B cell (primary cell): ENCODE measurements around the gene BCL10. TPM values are rescaled to one million over a fixed set of nuclear protein-coding genes. Genes with fewer than 3 reads are reported as not detected.

Experiments used
- ATAC-seq: fragments of 200-7000 bp; cut with Tn5 transposase; one replicate; pipeline ENCODE4 v1.10.0; 2021; ENCODE audit warnings: low read depth, mild to moderate bottlenecking, moderate number of reproducible peaks, moderate library complexity
- CTCF ChIA-PET: fragments of 350-600 bp; sonication (Branson Sonifier 250); formaldehyde crosslinking; loops from one replicate; lab custom pipeline; 2021; ENCODE audit warnings: antibody characterized with exemption, inconsistent platforms; lab: Charles Lee
- POLR2A ChIA-PET: fragments of 350-600 bp; sonication (Branson Sonifier 250); formaldehyde crosslinking; loops from one replicate; lab custom pipeline; 2021; ENCODE audit warnings: antibody characterized with exemption; lab: Charles Lee
- DNase-seq: peaks from one replicate; pipeline ENCODE4 v3.0.0; 2013
- H2AFZ ChIP-seq: 2 replicates; pipeline ENCODE4 v1.6.1; 2012; ENCODE audit warnings: mild to moderate bottlenecking, low read depth, low read length; ENCODE audit not compliant: insufficient read depth, poor library complexity, severe bottlenecking
- H3K27ac ChIP-seq, 2 donors: 1 replicate in 1 of 2; 2 replicates in 1 of 2; pipeline ENCODE4 v1.5.1; 2012 to 2013; ENCODE audit warnings: low read length in 2 of 2, mild to moderate bottlenecking in 2 of 2, moderate library complexity in 1 of 2
- H3K27me3 ChIP-seq, 4 experiments: fragments of 200-600 bp in 1 of 4; sonication (generic) in 1 of 4; replicated peaks in 1 of 4; 1 replicate in 2 of 4; 2 replicates in 2 of 4; pipeline versions ENCODE4 v1.6.1 to v1.7.0; 2013 to 2016; ENCODE audit warnings: low read length in 3 of 4, mild to moderate bottlenecking in 2 of 4, mixed read lengths in 1 of 4, moderate library complexity in 1 of 4; ENCODE audit not compliant: insufficient read depth in 4 of 4, control insufficient read depth in 3 of 4; ENCODE audit errors: control extremely low read depth in 1 of 4
- H3K36me3 ChIP-seq, 2 experiments: replicated peaks in 1 of 2; 1 replicate in 1 of 2; 2 replicates in 1 of 2; pipeline versions ENCODE4 v1.6.1 to v1.7.1; 2013; ENCODE audit warnings: low read length in 1 of 2; ENCODE audit not compliant: insufficient read depth in 2 of 2, control insufficient read depth in 1 of 2; ENCODE audit errors: control extremely low read depth in 1 of 2, extremely low read depth in 1 of 2
- H3K4me1 ChIP-seq, 2 donors: fragments of 200-600 bp in 1 of 2; sonication (generic) in 1 of 2; 1 replicate in 1 of 2; 2 replicates in 1 of 2; pipeline versions ENCODE4 v1.5.1 to v1.6.1; 2013 to 2017; ENCODE audit warnings: low read length in 2 of 2; ENCODE audit not compliant: control insufficient read depth in 2 of 2, insufficient read depth in 2 of 2
- H3K4me2 ChIP-seq: replicated peaks from 2 replicates; pipeline ENCODE3; 2012; ENCODE audit warnings: mild to moderate bottlenecking, low read depth, low read length; ENCODE audit not compliant: poor library complexity, severe bottlenecking
- H3K4me3 ChIP-seq, 5 experiments: fragments of 200-600 bp in 1 of 5; sonication (generic) in 1 of 5; 1 replicate in 3 of 5; 2 replicates in 2 of 5; pipeline versions ENCODE4 v1.5.1 to v1.7.0; 2011 to 2016; ENCODE audit warnings: low read length in 4 of 5, mild to moderate bottlenecking in 4 of 5, low read depth in 2 of 5, control low read depth in 1 of 5, moderate library complexity in 1 of 5; ENCODE audit not compliant: insufficient read depth in 1 of 5; ENCODE audit errors: control extremely low read depth in 1 of 5, extremely low read depth in 1 of 5
- H3K79me2 ChIP-seq: fragments of 200-600 bp; sonication (generic); one replicate; pipeline ENCODE4 v1.6.0; 2016; ENCODE audit warnings: low read length; ENCODE audit not compliant: control insufficient read depth, insufficient read depth
- H3K9ac ChIP-seq: fragments of 200-600 bp; sonication (generic); 2 replicates; pipeline ENCODE4 v1.6.1; 2017; ENCODE audit warnings: mild to moderate bottlenecking, low read length, moderate library complexity
- H3K9me3 ChIP-seq, 3 donors: one replicate each; pipeline versions ENCODE4 v1.6.1 to v1.7.1; 2013; ENCODE audit warnings: low read length in 2 of 3; ENCODE audit not compliant: control insufficient read depth in 2 of 3, insufficient read depth in 1 of 3; ENCODE audit errors: control extremely low read depth in 1 of 3
- H4K20me1 ChIP-seq: 2 replicates; pipeline ENCODE4 v1.6.0; 2012; ENCODE audit warnings: mild to moderate bottlenecking, low read length; ENCODE audit not compliant: insufficient read depth, control insufficient read depth, poor library complexity, severe bottlenecking
- H3K27ac Mint-ChIP-seq: one replicate; pipeline ENCODE4 v1.8.0; 2021; ENCODE audit warnings: mixed read lengths
- H3K27me3 Mint-ChIP-seq: one replicate; pipeline ENCODE4 v1.8.0; 2021; ENCODE audit warnings: mixed read lengths
- H3K4me1 Mint-ChIP-seq: one replicate; pipeline ENCODE4 v1.8.0; 2021; ENCODE audit warnings: mixed read lengths
- H3K4me3 Mint-ChIP-seq: one replicate; pipeline ENCODE4 v1.8.0; 2021; ENCODE audit warnings: mixed read lengths
- H3K9me3 Mint-ChIP-seq: one replicate; pipeline ENCODE4 v1.8.0; 2022; ENCODE audit warnings: mixed read lengths; ENCODE audit not compliant: insufficient read depth
- CTCF ChIP-seq: fragments of 200-600 bp; IDR thresholded peaks from one replicate; pipeline ENCODE4 v1.8.0; 2022; ENCODE audit warnings: antibody characterized with exemption, mild to moderate bottlenecking
- EZH2 ChIP-seq: IDR thresholded peaks from 2 replicates; pipeline ENCODE4 v1.6.1; 2012; ENCODE audit warnings: borderline replicate concordance, low read depth, mild to moderate bottlenecking, moderate library complexity, low read length; ENCODE audit not compliant: insufficient read depth, poor library complexity, severe bottlenecking
- whole genome bisulfite sequencing: methylation state at CpG from one replicate; pipeline ENCODE4 v1.1.5; 2013; ENCODE audit warnings: missing lambda C conversion rate; ENCODE audit not compliant: insufficient coverage; 5-methylcytosine and 5-hydroxymethylcytosine counted together
- intact Hi-C: fragments of 100-400 bp; cut with micrococcal nuclease; formaldehyde crosslinking; loops from one replicate; pipeline ENCODE4 v1.10.0; 2022
- polyA plus RNA-seq: library from polyadenylated mRNA; depleted of rRNA; stranded (reverse); fragments of >200 nt; gene quantifications from 2 replicates; pipeline ENCODE4 v1.2.3, GENCODE V29; 2012
- total RNA-seq, 2 donors: library from RNA; stranded (reverse); fragments of 120-200 nt in 1 of 2; gene quantifications; 1 replicate in 1 of 2; 2 replicates in 1 of 2; pipeline versions ENCODE4 v1.2.3 to v1.2.4, GENCODE V29; 2013 to 2022

The BCL10 gene
- total and polyA plus RNA-seq, 2 donors (not counting 1 experiment from before 2014, with no cell fraction given) = 26.2 to 60.5 TPM

GRCh38 chr1:85280636-85281035 is 4.2 kb upstream of the BCL10 start:
- H3K4me1 Mint-ChIP-seq = peaks cover 19% of the 10 kb centered on the region

More at GRCh38 chr1:85280636-85281035, 4.2 kb upstream of the BCL10 start:
- DNase-seq (no peak), ATAC-seq (no peak)
- ChIA-PET POLR2A (no interaction called here), CTCF (interaction anchor here (1.1 to 2.0 kb wide), 3 partner anchors 21 to 345 kb away, joined by 3 to 6 read pairs (median 3); partner anchors contain the start of gene C1orf52)
- Histone ChIP-seq H3K4me3 (no peak overlapping the region), H3K27ac (no peak overlapping the region), H3K9me3 (no peaks in the 10 kb centered on the region), H3K4me1 (peaks cover 12 to 14% of the 10 kb centered on the region in 2 donors), H3K9ac (no peak overlapping the region), H2AFZ (no peak overlapping the region), H3K4me2 (no peak overlapping the region), H3K36me3 (peaks cover 2 to 5% of the 10 kb centered on the region in 2 experiments), H3K79me2 (peaks cover 52% of the 10 kb centered on the region), H4K20me1 (no peaks in the 10 kb centered on the region), H3K27me3 (no peaks in the 10 kb centered on the region)
- 90% methylated on average over 4 of the region's 4 CpGs for WGBS
- Mint-ChIP-seq H3K9me3 (no peaks in the 10 kb centered on the region), H3K27ac (no peak overlapping the region), H3K27me3 (no peaks in the 10 kb centered on the region), H3K4me3 (no peak overlapping the region)
- intact Hi-C loops = no loop called here
- TF ChIP-seq CTCF (no peak), EZH2 (no peak)
